Measurements from ENCODE around the gene PDK2. TPM values are rescaled to one million over a fixed set of nuclear protein-coding genes. Genes with fewer than 3 reads are reported as not detected.

Gene PDK2
- total RNA-seq, 1 experiment from 2014 or later = 37.6 TPM

GRCh38 chr17:50100480-50100883 lies 5.3 kb downstream of the PDK2 start:
- DNase-seq (ENCODE audit: low spot score) = no peak

GRCh38 chr17:50100921-50101345 lies 5.8 kb downstream of the PDK2 start:
- DNase-seq (ENCODE audit: low spot score) = peak; percentile 62

- DNase-seq (ENCODE audit: low spot score) = peak; percentile 78
Observed at GRCh38 chr17:50101346-50102163, 6.4 kb downstream of the PDK2 start.

- DNase-seq (ENCODE audit: low spot score) = peak; percentile 85
Observed at GRCh38 chr17:50102164-50102991, 7.2 kb downstream of the PDK2 start.

- no peak for DNase-seq (ENCODE audit: low spot score)
Observed at GRCh38 chr17:50103252-50103651, 8.1 kb downstream of the PDK2 start.

- DNase-seq (ENCODE audit: low spot score) = no peak
Observed at GRCh38 chr17:50103941-50104340, 8.8 kb downstream of the PDK2 start.

- no peak for DNase-seq (ENCODE audit: low spot score)
Observed at GRCh38 chr17:50105811-50106210, 10.7 kb downstream of the PDK2 start.

- DNase-seq (ENCODE audit: low spot score) = no peak
Observed at GRCh38 chr17:50106393-50107131, 11.4 kb downstream of the PDK2 start.

GRCh38 chr17:50107790-50108414 lies 12.8 kb downstream of the PDK2 start:
- DNase-seq (ENCODE audit: low spot score) = no peak

- DNase-seq (ENCODE audit: low spot score) = no peak
Observed at GRCh38 chr17:50108556-50108955, 13.4 kb downstream of the PDK2 start.

GRCh38 chr17:50109207-50109606 lies 14.1 kb downstream of the PDK2 start:
- DNase-seq (ENCODE audit: low spot score) = no peak

GRCh38 chr17:50109785-50110184 lies 14.6 kb downstream of the PDK2 start:
- DNase-seq (ENCODE audit: low spot score) = no peak

- no peak for DNase-seq (ENCODE audit: low spot score)
Observed at GRCh38 chr17:50110591-50111349, 15.6 kb downstream of the PDK2 start.

- DNase-seq (ENCODE audit: low spot score) = no peak
Observed at GRCh38 chr17:50111673-50112655, 16.8 kb downstream of the PDK2 start.

- DNase-seq (ENCODE audit: low spot score) = no peak
Observed at GRCh38 chr17:50112694-50113093, 17.5 kb downstream of the PDK2 start.

GRCh38 chr17:50113624-50114320 lies 18.6 kb downstream of the PDK2 start:
- no peak for DNase-seq (ENCODE audit: low spot score)

GRCh38 chr17:50114401-50114800 lies 19.2 kb downstream of the PDK2 start:
- DNase-seq (ENCODE audit: low spot score) = no peak

- DNase-seq (ENCODE audit: low spot score) = peak; percentile 61
Observed at GRCh38 chr17:50114849-50115357, 19.8 kb downstream of the PDK2 start.

GRCh38 chr17:50115756-50116155 lies 20.6 kb downstream of the PDK2 start:
- DNase-seq (ENCODE audit: low spot score) = no peak

All from H4 (cell line).